Germinal center (tissue), 1 donor: Measurements from ENCODE around the gene ARFGEF3.
"Not testable (repeated sequence)": the region's sequence is repeated elsewhere in the genome, so short reads cannot be mapped to it uniquely, and the experiment has no call there.

Source experiments
- DNase-seq: peaks from one replicate; pipeline ENCODE4 v3.0.0; 2012; ENCODE audit warnings: mixed read lengths, low spot score

Gene ARFGEF3, protein sequence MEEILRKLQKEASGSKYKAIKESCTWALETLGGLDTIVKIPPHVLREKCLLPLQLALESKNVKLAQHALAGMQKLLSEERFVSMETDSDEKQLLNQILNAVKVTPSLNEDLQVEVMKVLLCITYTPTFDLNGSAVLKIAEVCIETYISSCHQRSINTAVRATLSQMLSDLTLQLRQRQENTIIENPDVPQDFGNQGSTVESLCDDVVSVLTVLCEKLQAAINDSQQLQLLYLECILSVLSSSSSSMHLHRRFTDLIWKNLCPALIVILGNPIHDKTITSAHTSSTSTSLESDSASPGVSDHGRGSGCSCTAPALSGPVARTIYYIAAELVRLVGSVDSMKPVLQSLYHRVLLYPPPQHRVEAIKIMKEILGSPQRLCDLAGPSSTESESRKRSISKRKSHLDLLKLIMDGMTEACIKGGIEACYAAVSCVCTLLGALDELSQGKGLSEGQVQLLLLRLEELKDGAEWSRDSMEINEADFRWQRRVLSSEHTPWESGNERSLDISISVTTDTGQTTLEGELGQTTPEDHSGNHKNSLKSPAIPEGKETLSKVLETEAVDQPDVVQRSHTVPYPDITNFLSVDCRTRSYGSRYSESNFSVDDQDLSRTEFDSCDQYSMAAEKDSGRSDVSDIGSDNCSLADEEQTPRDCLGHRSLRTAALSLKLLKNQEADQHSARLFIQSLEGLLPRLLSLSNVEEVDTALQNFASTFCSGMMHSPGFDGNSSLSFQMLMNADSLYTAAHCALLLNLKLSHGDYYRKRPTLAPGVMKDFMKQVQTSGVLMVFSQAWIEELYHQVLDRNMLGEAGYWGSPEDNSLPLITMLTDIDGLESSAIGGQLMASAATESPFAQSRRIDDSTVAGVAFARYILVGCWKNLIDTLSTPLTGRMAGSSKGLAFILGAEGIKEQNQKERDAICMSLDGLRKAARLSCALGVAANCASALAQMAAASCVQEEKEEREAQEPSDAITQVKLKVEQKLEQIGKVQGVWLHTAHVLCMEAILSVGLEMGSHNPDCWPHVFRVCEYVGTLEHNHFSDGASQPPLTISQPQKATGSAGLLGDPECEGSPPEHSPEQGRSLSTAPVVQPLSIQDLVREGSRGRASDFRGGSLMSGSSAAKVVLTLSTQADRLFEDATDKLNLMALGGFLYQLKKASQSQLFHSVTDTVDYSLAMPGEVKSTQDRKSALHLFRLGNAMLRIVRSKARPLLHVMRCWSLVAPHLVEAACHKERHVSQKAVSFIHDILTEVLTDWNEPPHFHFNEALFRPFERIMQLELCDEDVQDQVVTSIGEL (N-terminal part only)

DNA sequence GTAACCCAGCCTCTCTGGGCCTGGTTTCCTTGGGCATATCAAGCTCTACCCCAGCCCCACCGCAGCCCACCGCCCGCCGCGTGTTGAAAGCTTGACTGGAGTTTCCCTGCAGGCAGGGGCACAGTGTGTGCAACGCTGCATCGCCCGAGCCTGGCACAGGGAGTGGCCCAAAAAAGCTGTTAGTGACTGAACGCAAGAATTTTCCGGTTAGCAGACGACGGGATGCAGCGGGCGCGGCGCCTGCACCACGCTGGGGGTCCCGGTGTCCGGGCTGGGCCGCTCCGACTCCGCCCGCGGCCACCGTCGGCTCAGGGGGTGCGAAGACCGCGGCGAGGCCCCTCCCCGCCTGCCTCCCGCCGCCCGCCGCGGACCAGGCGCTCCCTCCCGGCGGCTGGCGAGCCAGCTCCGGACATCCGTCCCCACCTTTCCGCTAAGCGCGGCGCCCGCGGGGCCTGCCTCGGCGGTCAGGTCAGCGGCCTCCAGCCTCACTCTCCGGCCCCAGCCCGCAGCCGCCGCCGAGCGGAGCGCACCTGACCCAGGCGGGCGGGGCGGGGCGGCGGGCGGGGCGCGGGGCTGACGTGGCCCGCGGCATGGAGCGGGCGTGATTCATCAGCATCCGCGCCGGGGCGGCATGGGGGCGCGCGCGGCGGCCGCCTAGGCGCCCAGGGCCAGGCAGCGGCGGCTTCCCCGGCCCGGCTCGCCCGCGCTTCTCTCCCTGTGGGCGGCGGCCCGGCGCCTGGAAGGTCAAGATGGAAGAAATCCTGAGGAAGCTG lies at the start of gene ARFGEF3:
Gene ARFGEF3, plus strand, starts transcription at position 602 of the 773 bp plus-strand sequence. Its CDS starts 148 bp downstream, at position 750.
- peak; percentile 56 for DNase-seq

DNA sequence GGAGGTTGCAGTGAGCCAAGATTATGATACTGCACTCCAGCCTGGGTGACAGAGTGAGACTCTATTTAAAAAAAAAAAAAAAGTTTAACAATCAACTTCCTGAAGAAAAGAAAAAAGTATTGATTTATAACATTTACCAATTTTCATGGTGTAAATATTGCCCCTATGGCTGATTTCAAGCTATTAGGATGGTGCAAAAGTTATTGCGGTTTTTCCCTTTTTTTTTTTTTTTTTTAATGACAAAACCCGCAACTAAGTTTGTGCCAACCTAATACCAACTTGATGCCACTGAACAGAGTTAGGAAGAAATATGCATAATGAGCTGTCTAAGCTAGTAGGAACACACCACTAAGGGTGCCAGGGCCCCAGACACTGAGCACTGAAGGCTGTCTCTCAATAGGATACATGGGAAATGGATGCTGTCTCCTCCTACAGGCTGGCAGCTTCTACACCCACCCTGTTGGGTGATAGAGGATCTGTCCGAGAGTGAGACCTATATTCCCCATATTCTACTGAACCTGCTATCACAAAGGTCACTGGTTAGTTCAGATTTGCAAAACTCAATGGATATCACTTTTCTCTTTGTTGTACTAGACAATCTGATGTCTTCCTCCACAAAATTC lies 48.0 kb upstream of the ARFGEF3 start:
- DNase-seq = no peak

GRCh38 chr6:138115201-138115600 lies 46.5 kb upstream of the ARFGEF3 start:
- no peak for DNase-seq

GRCh38 chr6:138115877-138116660 lies 45.7 kb upstream of the ARFGEF3 start:
- DNase-seq = peak; percentile 50

GRCh38 chr6:138116661-138116999 lies 45.1 kb upstream of the ARFGEF3 start:
- DNase-seq = no peak

- no peak for DNase-seq
Measured at GRCh38 chr6:138117376-138117914, 44.3 kb upstream of the ARFGEF3 start.

- not testable (repeated sequence) for DNase-seq
Measured at GRCh38 chr6:138119229-138119628, 42.5 kb upstream of the ARFGEF3 start.

DNA sequence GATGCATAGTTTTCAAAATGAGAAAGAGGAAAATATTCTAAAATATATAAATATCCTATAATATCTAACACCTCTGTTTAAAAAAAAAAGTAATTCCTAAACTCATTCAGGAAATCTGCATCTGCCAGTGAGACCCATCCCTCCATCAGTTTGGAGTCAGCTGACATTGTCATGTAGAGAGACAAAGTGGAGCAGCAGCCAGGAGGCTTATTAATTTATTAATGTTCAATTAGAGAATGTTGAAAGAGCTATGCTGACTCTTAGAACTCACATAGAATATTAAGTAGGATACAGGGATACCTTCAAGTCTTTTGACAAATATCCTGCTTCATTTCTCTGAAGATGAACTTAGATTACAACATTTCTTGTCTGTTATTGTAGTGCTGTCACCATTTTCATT lies 41.8 kb upstream of the ARFGEF3 start:
- no peak for DNase-seq

DNA sequence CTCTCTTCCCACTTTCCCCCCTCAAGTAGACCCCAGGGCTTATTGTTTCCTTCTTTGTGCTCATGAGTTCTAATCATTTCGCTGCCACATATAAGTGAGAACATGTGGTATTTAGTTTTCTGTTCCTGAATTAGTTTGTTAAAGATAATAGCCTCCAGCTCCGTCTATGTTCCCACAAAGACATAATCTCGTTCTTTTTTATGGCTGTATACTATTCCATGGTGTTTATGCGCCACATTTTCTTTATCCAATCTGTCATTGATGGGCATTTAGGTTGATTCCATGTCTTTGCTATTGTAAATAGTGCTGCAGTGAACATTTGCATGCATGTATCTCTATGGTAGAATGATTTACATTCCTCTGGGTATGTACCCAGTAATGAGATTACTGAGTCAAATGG lies 37.6 kb upstream of the ARFGEF3 start:
- DNase-seq = no peak

DNA sequence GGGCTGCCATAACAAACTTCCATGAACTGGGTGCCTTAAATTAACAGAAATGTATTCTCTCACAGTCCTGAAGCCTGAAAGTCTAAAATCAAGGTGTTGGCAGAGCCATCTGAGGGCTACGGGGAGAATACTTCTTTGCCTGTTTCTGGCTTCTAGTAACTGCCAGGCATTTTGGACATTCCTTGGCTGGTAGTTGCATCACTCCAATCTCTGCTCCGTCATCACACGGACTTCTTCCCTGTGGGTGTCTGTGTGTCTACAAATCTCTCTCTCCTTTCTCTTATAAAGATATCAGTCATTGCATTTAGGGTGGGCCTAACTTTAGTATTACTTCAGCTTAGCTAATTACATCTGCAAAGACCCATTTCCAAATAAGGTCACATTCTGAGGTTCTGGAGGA lies 33.6 kb upstream of the ARFGEF3 start:
- no peak for DNase-seq

GRCh38 chr6:138129190-138129589 lies 32.5 kb upstream of the ARFGEF3 start:
- no peak for DNase-seq

DNA sequence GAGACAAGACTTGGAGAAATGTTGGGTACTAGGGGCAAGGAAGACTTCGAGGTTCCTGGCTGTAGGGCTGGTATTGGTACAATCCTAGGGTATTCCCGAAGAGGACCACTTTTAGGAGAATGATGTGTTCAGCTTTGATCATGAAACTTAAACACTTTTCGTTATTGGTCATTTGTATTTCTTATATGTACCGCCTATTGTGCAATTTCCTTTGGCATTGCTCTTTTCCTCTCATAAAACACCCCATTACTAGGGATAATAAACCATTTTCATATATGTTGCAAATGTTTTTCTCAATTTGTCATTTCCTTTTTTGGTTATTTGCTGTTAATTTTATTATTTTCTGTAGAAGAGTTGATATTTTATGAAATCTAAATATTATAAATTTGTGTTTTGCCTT lies 18.9 kb upstream of the ARFGEF3 start:
- no peak for DNase-seq

- no peak for DNase-seq
Measured at GRCh38 chr6:138145402-138145801, 16.3 kb upstream of the ARFGEF3 start.

GRCh38 chr6:138146544-138146943 lies 15.2 kb upstream of the ARFGEF3 start:
- no peak for DNase-seq

DNA sequence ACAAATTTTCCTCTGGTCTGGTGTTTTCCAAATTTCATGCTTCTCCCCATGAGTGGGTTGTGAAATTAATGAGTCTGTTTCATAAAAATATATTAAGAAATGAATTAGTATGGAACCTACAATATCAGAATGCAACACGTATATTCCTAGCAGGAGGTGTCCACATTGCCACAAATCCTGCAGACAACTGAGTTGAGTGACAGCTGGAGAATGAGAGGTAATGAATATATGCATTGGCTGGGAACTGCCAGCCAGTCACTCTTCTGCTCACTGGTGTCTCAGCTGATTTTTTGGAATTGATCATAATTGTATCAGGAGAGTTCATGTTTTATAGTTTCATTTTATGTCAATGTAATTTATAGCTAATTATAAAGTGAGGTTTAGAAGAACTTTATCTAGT lies 6.3 kb upstream of the ARFGEF3 start:
- DNase-seq = no peak

DNA sequence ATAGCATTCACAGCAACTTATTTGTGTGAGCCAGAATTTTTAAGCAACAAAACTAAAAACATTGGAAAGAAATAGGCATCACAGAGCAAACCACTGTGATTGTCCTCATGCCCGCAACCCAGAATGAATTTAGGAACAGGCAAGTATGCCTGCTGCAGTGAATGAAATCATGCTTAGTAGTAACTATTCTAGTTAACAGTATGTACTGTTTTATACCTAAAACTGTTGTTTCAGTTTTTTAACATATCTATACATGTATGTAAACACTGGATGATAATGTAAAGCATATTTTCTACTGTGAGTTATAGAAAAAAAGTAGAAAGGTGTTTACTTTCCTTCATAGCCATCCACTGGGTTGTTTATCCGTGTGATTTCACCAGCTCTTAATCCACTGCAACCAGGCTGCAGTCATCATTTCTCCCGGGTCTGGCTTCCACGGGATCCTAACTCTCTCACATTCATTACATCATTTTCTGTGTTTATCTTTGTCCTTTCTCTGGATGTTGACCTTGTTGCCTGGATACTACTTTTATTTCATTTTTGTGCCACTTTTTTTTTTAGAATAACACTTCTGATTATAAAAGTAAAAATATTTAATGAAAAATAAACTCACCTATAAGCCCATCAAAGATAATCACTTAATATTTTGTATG lies 3.6 kb upstream of the ARFGEF3 start:
- no peak for DNase-seq

- no peak for DNase-seq
Measured at GRCh38 chr6:138159246-138159645, 2.5 kb upstream of the ARFGEF3 start.

- DNase-seq = no peak
Measured at GRCh38 chr6:138160329-138161087, 1.2 kb upstream of the ARFGEF3 start.

DNA sequence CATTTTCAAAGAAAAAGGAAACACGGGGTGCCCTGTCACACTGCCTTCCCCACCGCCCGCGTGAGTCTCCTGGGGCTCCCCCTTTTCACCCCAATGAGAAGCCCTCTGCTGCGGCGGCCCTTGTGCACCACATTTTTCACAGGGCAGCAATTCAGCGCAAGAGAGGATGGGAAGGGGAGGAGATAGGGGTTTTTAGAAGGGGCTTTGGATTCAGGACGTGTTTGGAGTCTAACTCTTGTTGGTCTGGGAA lies 726 bp upstream of the ARFGEF3 start:
- DNase-seq = no peak
